ENCODE results near the gene TPPP3.
A peak's percentile ranks its signal among the peaks of the same experiment; 100 is the strongest.

TPPP3 gene

GRCh38 chr16:67393111-67393787 lies at the start of gene TPPP3:
Gene TPPP3, minus strand, starts transcription at chr16:67393498. Its CDS starts 2,387 bp downstream, at chr16:67391111.
- peak; percentile 84 for DNase-seq

DNA sequence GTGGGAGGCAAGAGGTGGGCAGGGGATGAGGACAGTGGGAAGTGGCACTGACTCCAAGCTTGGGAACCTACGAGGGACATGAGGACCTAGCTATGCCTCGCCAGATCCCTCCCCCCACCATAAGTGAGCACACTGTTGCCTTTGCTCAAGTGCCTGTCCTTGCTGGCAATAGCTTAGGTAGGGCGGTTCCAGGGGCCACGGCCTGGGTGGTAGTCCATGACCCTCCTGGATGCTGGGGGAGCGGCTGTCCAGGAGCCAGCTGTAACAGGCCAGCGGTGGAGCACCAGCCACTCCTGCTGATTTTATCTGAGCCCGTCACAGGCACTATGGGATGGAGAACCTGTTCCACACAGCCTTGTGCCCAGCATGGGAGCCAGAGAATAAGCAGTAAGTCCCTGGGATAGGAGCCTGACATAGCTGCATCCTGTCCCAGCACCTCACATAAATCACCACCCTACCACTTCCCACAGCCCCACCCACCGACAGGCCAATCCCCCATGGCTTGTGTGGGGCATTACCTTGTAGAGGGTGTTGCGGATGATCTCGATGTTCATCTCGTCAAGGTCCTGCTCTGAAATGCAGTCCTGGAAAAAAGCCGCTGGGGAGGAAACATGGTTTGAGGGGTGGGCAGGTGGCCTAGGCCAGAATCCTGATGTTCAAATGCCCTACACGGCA lies 49.4 kb upstream of the TPPP3 start:
- no peak for DNase-seq

- DNase-seq, result no peak
Observed at GRCh38 chr16:67441907-67442306, 48.6 kb upstream of the TPPP3 start.

DNA sequence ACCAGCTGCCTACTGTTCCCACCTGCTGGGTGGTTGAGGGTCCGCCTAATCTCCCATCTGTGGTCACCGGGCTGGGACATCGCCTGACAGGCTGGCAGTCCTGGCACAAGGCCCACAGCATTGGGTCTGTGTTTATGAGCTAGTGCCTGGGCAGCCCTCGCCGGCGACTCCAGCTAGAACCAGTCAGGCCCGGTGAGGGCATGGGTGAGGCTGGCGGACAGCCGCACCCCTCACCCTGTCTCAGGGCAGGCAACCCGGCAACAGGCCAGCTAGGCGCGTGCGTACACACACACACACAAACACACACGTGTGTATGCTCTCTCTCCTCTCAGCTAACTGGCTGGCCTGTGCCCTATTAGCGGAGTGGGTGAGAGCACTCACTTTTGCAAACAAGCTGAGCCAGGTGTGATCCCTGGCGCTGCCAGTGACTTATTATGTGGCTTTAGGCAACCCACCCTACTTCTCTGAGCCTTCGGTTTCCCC lies 48.0 kb upstream of the TPPP3 start:
- DNase-seq, result no peak

DNA sequence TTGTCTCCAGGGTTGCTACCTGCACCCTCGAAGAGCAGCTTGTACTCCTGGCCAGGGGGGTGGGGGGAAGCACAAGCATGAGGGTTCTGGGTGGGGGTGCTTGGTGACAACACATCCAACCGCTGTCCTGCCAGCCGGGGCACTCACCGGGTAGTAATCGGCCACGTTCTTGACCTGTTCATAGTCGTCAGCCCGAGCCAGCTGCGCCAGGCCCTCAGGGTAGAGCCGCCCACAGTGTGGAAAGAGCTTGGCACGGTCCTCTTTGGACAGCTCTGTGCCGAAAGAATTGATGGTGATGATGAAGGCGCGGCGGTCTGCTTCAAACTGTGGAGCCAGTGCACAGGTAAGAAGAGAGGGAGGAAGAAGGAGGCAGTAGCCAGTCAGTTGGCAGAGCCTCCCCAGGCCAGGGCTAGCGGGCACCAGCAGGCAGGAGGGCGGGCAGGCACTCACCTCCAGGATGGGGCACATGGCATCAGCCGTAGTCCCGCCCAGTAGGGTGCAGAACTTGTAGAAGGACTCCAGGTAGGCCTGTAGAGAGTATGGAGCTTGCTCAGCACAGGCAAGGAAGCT lies 45.6 kb upstream of the TPPP3 start:
- DNase-seq, result no peak

- DNase-seq, result no peak
Observed at GRCh38 chr16:67438098-67438791, 44.9 kb upstream of the TPPP3 start.

DNA sequence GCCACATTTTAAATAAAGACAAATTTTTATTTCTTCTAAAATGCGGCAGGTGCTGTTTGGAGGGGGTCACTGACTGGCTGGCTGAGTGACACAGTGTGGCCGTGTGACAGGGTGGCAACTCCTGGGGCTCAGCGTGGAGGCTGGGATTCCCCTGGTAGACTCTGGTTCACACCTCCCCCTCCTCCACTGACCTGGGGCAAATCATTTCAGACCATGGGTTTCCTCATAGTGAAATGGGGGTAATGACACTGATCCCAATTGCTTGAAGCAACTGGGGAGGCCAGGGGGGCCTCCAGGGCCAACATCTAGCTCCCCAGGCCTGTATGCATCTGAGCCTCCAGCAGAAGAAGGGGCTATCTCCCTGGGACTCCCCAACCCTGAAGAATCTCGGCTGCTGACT lies 44.2 kb upstream of the TPPP3 start:
- DNase-seq, result no peak

DNA sequence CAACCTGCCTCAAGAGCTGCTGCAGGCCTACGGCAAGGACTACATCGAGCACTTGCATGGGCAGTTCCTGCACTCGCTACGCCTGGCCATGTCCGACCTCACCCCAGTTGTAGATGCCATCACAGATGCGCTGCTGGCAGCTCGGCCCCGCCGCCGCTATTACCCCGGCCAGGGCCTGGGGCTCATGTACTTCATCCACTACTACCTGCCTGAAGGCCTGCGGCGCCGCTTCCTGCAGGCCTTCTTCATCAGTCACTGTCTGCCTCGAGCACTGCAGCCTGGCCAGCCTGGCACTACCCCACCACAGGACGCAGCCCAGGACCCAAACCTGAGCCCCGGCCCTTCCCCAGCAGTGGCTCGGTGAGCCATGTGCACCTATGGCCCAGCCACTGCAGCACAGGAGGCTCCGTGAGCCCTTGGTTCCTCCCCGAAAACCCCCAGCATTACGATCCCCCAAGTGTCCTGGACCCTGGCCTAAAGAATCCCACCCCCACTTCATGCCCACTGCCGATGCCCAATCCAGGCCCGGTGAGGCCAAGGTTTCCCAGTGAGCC lies 43.4 kb upstream of the TPPP3 start:
- no peak for DNase-seq

- DNase-seq, result no peak
Observed at GRCh38 chr16:67435758-67436164, 42.5 kb upstream of the TPPP3 start.

- DNase-seq, result no peak
Observed at GRCh38 chr16:67433131-67433719, 39.9 kb upstream of the TPPP3 start.

- DNase-seq, result no peak
Observed at GRCh38 chr16:67432506-67432890, 39.2 kb upstream of the TPPP3 start.

GRCh38 chr16:67431775-67432505 lies 38.6 kb upstream of the TPPP3 start:
- no peak for DNase-seq

- no peak for DNase-seq
Observed at GRCh38 chr16:67430977-67431774, 37.9 kb upstream of the TPPP3 start, which contains the start of gene HSD11B2. Gene HSD11B2, plus strand, starts transcription at chr16:67431121. Its CDS starts 128 bp downstream, at chr16:67431249.

- DNase-seq, result no peak
Observed at GRCh38 chr16:67430504-67430976, 37.2 kb upstream of the TPPP3 start.

DNA sequence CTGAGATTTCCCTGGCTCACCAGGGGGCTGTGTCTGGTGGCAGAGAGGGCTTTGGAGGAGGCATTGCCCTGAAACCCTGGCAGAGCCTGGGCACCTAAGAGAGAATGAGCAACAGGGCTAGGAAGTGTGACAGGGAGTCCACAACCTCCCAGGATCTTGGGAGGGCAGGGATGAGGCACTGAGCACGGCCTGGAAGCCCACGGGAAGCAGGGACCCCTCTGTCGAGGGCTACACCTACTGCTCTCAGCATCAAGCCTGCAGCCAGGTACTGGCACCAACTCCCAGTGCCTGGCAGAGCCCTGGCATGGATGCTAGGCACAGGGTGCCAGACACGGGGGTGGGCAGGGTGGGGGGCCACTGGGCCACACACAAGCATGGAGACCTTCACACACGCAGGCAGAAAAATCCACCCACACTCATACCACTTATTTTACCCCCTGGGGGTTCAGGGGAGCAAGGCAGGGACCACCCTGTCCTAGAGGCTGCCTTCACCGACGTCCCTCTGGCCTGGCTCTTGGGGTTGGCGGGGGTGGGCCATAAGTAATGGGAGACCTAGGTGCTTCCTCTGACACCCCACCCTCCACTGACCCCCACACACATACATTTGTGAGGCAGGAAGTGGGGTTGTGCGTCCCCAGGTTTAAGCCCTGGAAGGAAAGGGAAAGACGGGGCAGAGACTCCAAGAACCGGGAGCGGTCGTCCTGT lies 36.7 kb upstream of the TPPP3 start:
- no peak for DNase-seq

- no peak for DNase-seq
Observed at GRCh38 chr16:67429053-67429798, 35.9 kb upstream of the TPPP3 start.

DNA sequence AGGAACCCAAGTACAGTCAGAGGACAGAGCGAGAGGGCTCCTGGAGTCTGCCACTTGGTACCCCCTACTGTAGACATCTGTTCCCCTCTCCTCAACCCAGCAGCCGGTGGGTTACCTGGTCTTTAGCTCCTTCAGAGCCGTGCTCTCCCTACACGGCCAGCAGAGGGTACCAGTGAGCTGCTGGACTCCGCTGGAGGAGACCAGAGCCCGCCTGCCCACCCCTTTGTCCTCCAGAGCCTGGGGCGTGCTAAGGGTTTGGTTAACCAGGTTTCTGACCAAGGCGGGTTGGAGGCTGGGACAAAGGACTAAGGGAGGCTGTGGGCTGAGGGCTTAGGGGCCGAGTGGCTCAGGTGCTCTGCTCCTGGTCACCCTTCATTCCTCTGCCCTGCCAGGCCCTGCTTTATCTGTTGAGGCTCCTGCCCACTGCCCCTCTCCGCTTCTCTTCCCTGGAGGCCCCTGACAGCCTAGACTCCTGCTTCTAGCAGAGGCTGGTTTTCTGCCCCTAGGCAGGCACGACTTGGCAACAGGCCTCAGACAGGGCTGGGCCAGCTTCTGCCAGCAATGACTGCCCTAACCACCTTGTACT lies 34.9 kb upstream of the TPPP3 start:
- peak; percentile 53 for DNase-seq

- no peak for DNase-seq
Observed at GRCh38 chr16:67426950-67427349, 33.7 kb upstream of the TPPP3 start.

DNA sequence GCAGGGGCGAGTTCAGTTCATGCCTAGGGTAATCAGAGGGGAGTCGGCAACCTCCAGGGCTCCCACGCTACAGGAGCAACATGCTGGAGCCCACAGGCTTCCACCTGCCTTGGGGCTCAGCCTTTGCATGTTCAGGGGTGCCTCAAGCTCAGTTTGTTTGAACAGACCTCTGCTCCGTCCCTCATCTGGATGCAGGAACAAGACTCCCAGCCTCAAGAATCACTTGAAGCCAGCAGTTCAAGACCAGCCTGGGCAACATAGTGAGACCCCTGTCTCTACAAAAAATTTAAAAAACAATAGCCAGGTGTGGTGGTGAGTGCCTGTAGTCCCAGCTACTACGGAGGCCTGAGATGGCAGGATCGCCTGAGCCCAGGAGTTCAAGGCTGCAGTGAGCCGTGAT lies 32.7 kb upstream of the TPPP3 start:
- no peak for DNase-seq

Measured in CD4-positive, alpha-beta T cell treated with Interleukin-15 for 1 hour (primary cell).